ENCODE results near the gene EMP2. TPM values are rescaled to one million over a fixed set of nuclear protein-coding genes. Genes with fewer than 3 reads are reported as not detected.

The EMP2 gene
- total RNA-seq, 1 experiment from 2014 or later: not detected

DNA sequence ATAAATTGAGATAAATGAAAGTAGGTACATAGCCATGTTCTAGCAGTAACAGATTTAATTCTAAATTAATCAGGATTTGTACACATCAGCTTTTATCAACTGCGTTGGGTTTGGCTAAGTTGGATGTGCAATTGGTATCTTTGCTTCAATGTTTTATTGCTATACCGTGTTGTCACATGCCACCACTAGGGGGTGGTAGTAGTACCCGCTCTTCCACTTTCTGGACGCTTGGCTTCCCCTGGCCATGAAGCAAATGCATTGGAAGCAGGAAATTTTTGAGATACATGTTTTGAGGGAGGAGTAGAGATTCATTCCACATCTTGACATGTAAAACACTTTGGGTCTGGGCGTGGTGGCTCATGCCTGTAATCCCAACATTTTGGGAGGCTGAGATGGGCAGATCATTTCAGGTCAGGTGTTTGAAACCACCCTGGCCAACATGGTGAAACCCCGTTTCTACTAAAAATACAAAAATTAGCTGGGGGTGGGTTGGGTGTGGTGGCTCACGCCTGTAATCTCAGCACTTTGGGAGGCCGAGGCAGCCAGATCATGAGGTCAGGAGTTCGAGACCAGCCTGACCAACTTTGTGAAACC lies 58.6 kb downstream of the EMP2 start:
- Histone ChIP-seq H2AFZ (ENCODE audit: low read length) (no peak overlapping the region), H3K36me3 (ENCODE audit: insufficient read depth, low read length) (no peaks in the 10 kb centered on the region), H3K4me1 (ENCODE audit: low read length) (no peaks in the 10 kb centered on the region), H4K20me1 (ENCODE audit: insufficient read depth, low read depth, low read length) (no peaks in the 10 kb centered on the region), H3K79me2 (ENCODE audit: low read length) (no peaks in the 10 kb centered on the region), H3K9ac (ENCODE audit: low read length) (no peak overlapping the region), H3K27ac (ENCODE audit: low read length) (no peak overlapping the region), H3K4me3 (ENCODE audit: low read length) (no peak overlapping the region), H3K4me2 (ENCODE audit: low read depth, low read length, poor library complexity, severe bottlenecking) (no peak overlapping the region), H3K27me3 (ENCODE audit: low read length) (no peaks in the 10 kb centered on the region), H3K9me3 (ENCODE audit: low read length) (no peaks in the 10 kb centered on the region), H3K9me2 (replicated peaks; ENCODE audit: insufficient read depth, low read length) (no peaks in the 10 kb centered on the region)
- DNase-seq: peak; percentile 83

DNA sequence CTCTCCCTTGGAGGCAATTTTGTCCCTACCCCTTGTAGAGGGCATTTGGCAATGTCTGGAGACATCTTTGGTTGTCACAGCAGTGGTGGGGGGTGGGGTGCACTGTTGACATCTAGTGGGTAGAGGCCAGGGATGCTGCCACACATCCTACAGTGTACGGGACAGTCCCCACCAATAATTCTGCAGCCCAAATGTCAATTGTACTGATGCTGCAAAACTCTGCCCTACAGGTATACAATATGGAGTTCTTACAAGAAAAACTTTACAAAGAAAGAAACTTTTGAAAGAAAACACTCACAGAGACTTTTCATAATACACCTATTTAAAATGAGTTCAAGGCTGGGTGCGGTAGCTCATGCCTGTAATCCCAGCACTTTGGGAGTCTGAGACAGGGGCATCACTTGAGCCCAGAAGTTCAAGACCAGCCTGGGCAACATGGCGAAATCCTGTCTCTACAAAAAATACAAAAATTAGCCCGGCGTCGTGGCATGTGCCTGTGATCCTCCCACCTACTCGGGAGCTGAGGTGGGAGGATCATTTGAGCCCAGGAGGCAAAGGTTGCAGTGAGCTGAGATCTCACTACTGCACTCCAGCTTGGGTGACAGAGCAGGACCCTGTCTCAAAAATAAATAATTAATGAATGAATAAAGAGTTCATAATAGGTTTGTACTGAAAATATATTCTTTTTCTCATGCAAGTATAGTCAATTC lies 59.4 kb downstream of the EMP2 start:
- DNase-seq: no peak
- no peaks in the 10 kb centered on the region for H3K4me1 ChIP-seq (ENCODE audit: low read length)
- no peak overlapping the region for H2AFZ ChIP-seq (ENCODE audit: low read length)

DNA sequence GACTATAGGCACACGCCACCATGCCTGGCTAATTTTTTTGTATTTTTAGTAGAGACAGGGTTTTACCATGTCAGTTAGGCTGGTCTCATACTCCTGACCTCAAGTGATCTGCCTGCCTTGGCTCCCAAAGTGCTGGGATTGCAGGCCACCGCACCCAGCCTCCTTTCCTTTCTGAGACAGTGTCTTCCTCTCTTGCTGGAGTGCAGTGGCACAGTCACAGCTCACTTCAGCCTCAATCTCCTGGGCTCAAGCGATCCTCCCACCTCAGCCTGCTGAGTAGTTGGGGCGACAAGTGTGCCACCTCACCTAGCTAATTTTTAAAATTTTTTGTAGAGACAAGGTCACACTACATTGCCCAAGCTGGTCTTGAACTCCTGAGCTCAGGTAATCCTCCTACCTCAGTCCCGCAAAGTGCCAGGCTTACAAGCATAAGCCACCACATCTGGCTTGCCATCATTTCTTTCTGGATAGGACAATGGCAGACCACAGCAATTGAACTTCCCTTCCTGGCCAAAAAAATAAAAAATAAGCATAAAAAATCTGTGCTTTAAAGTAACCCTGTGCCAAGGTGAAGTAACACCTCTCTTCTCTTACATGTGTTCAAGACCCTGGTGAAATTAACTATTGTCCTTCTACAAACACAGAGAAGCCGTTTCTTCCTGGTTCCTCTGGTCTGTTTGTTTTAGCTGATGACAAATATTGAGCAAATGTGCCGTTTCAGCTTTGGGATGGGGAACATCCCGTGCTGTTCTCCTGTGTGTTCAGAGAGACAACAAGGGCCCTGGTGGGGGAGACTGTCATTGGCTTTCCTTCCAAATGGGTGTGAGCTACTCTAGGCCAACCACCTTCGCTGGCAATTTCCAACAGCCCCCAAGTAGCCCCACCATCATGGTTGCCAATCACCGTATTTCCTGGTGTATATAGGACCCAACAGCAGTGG lies 60.2 kb downstream of the EMP2 start:
- Histone ChIP-seq H3K4me2 (ENCODE audit: low read depth, low read length, poor library complexity, severe bottlenecking) (no peak overlapping the region), H3K9ac (ENCODE audit: low read length) (no peak overlapping the region), H3K36me3 (ENCODE audit: insufficient read depth, low read length) (no peaks in the 10 kb centered on the region), H3K27ac (ENCODE audit: low read length) (no peak overlapping the region), H3K4me3 (ENCODE audit: low read length) (no peak overlapping the region), H3K79me2 (ENCODE audit: low read length) (no peaks in the 10 kb centered on the region), H3K9me3 (ENCODE audit: low read length) (no peaks in the 10 kb centered on the region), H3K27me3 (ENCODE audit: low read length) (no peaks in the 10 kb centered on the region), H4K20me1 (ENCODE audit: insufficient read depth, low read depth, low read length) (no peaks in the 10 kb centered on the region), H3K4me1 (ENCODE audit: low read length) (no peaks in the 10 kb centered on the region), H3K9me2 (replicated peaks; ENCODE audit: insufficient read depth, low read length) (no peaks in the 10 kb centered on the region), H2AFZ (ENCODE audit: low read length) (no peak overlapping the region)
- no peak for DNase-seq

More for the DNA sequence above, 59.4 kb downstream of the EMP2 start:
- no peaks in the 10 kb centered on the region for H3K9me3 ChIP-seq (ENCODE audit: low read length)
- H3K79me2 ChIP-seq (ENCODE audit: low read length): no peaks in the 10 kb centered on the region
- H3K9me2 ChIP-seq (replicated peaks; ENCODE audit: insufficient read depth, low read length): no peaks in the 10 kb centered on the region
- H3K27me3 ChIP-seq (ENCODE audit: low read length): no peaks in the 10 kb centered on the region
- no peaks in the 10 kb centered on the region for H3K36me3 ChIP-seq (ENCODE audit: insufficient read depth, low read length)
- no peak overlapping the region for H3K4me2 ChIP-seq (ENCODE audit: low read depth, low read length, poor library complexity, severe bottlenecking)
- no peak overlapping the region for H3K4me3 ChIP-seq (ENCODE audit: low read length)
- no peaks in the 10 kb centered on the region for H4K20me1 ChIP-seq (ENCODE audit: insufficient read depth, low read depth, low read length)
- H3K27ac ChIP-seq (ENCODE audit: low read length): no peak overlapping the region
- H3K9ac ChIP-seq (ENCODE audit: low read length): no peak overlapping the region

DNA sequence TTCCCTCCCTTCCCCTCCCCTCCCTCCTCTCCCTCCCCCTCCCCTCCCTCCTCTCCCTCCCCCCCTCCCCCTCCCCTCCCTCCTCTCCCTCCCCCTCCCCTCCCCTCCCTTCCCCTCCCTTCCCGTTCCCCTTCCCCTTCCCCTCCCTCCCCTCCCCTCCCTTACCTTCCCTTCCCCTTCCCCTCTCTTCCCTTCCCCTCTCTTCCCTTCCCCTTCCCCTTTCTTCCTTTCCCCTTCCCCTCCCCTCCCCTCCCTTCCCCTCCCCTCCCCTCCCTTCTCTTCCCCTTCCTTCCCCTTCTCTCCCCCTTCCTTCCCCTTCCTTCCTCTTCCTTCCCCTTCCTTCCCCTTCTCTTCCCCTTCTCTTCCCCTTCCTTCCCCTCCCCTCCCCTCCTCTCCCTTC lies 61.1 kb downstream of the EMP2 start:
- H3K4me2 ChIP-seq (ENCODE audit: low read depth, low read length, poor library complexity, severe bottlenecking): no peak overlapping the region
- no peaks in the 10 kb centered on the region for H3K36me3 ChIP-seq (ENCODE audit: insufficient read depth, low read length)

DNA sequence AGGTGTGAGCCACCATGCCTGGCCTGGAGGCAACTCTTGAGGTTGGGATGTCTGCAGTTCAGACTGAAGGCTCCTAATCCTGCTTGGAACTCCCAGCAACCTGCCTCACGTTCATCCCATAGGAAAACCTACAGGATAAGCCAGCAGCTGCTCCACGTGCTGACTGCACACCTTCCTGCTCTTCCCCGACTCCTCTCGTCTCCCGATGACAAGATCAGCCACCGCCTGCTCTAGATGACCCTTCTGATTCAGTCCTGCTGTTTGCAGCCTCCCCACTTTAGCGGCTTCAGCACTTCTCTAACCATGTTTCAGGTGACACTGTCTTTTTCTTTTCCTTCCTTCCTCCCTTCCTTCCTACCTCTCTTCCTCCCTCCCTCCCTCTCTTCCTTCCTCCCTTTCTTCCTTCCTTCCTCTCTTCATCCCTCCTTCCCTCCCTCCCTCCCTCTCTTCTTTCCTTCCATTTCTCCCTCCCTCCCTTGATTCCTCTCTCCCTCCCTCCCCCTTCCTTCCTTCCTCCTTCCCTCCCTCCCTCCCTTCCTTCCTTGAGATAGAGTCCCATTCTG lies 61.8 kb downstream of the EMP2 start:
- Histone ChIP-seq H2AFZ (ENCODE audit: low read length) (no peak overlapping the region), H3K4me2 (ENCODE audit: low read depth, low read length, poor library complexity, severe bottlenecking) (no peak overlapping the region), H3K27me3 (ENCODE audit: low read length) (no peaks in the 10 kb centered on the region), H3K4me1 (ENCODE audit: low read length) (no peaks in the 10 kb centered on the region), H3K4me3 (ENCODE audit: low read length) (no peak overlapping the region), H3K9me3 (ENCODE audit: low read length) (no peaks in the 10 kb centered on the region), H3K27ac (ENCODE audit: low read length) (no peak overlapping the region), H3K9ac (ENCODE audit: low read length) (no peak overlapping the region), H3K36me3 (ENCODE audit: insufficient read depth, low read length) (no peaks in the 10 kb centered on the region), H4K20me1 (ENCODE audit: insufficient read depth, low read depth, low read length) (no peaks in the 10 kb centered on the region), H3K79me2 (ENCODE audit: low read length) (no peaks in the 10 kb centered on the region), H3K9me2 (replicated peaks; ENCODE audit: insufficient read depth, low read length) (no peaks in the 10 kb centered on the region)
- DNase-seq: no peak

More for the DNA sequence above, 61.1 kb downstream of the EMP2 start:
- Histone ChIP-seq H3K27me3 (ENCODE audit: low read length) (no peaks in the 10 kb centered on the region), H4K20me1 (ENCODE audit: insufficient read depth, low read depth, low read length) (no peaks in the 10 kb centered on the region), H3K9me2 (replicated peaks; ENCODE audit: insufficient read depth, low read length) (no peaks in the 10 kb centered on the region), H3K9ac (ENCODE audit: low read length) (no peak overlapping the region), H3K9me3 (ENCODE audit: low read length) (no peaks in the 10 kb centered on the region), H3K27ac (ENCODE audit: low read length) (no peak overlapping the region), H3K4me1 (ENCODE audit: low read length) (no peaks in the 10 kb centered on the region), H2AFZ (ENCODE audit: low read length) (no peak overlapping the region), H3K4me3 (ENCODE audit: low read length) (no peak overlapping the region), H3K79me2 (ENCODE audit: low read length) (no peaks in the 10 kb centered on the region)
- no peak for DNase-seq

DNA sequence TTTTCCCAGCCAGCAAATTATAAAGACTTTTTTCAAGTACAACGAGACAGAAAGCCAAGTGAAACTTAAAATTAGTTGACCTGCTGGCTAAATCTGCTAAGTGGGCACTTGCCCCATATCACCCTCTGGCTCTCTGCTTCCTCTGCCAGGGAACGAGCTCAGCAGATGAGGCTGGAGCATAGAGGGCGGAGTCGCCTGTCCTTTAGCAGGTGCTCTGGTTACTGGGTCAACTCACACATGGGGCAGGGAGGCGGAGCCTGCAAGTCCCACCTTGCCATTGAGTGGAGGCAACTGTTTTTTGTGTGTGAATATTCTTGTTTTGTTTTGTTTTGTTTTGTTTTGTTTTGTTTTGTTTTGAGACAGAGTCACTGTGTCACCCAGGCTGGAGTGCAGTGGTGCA lies 62.5 kb downstream of the EMP2 start:
- H3K79me2 ChIP-seq (ENCODE audit: low read length): no peaks in the 10 kb centered on the region
- no peaks in the 10 kb centered on the region for H3K4me1 ChIP-seq (ENCODE audit: low read length)
- H3K4me2 ChIP-seq (ENCODE audit: low read depth, low read length, poor library complexity, severe bottlenecking): no peak overlapping the region
- no peaks in the 10 kb centered on the region for H3K27me3 ChIP-seq (ENCODE audit: low read length)
- no peak overlapping the region for H3K4me3 ChIP-seq (ENCODE audit: low read length)
- no peak overlapping the region for H2AFZ ChIP-seq (ENCODE audit: low read length)
- DNase-seq: no peak
- H3K9me2 ChIP-seq (replicated peaks; ENCODE audit: insufficient read depth, low read length): no peaks in the 10 kb centered on the region
- no peak overlapping the region for H3K27ac ChIP-seq (ENCODE audit: low read length)
- no peaks in the 10 kb centered on the region for H3K36me3 ChIP-seq (ENCODE audit: insufficient read depth, low read length)
- H4K20me1 ChIP-seq (ENCODE audit: insufficient read depth, low read depth, low read length): no peaks in the 10 kb centered on the region
- no peaks in the 10 kb centered on the region for H3K9me3 ChIP-seq (ENCODE audit: low read length)
- H3K9ac ChIP-seq (ENCODE audit: low read length): no peak overlapping the region

DNA sequence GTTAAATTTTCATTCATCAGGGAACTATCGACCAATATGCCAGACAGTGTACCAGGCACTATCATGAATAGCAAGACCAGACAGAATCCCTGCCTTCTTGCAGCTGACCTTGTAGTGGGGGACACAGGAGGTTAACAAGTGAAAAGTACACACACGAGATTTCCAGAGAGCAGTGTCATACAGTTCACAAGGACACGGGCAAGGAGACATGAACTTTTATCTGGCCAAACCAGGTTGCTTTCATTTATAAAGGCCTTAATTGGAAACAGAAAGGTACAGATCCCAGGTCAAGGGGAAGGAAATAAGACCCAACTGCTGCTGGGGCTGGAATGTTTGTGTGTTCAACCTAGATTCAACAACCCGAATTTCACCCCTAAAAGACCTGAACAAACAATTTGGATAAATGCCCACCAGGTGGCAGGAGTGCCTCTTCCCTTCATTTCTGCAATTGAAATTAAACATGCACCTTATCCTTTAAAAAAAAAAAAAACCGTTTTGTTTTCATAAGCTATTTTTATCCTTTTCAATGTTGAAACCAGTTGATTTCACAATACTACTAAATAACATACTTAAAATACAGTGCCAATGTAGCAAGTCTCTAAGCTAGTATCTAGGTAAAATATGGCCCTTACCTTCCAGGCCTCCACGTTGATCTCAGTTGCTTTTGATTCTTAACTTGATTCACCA lies 65.9 kb downstream of the EMP2 start:
- Histone ChIP-seq H3K27ac (ENCODE audit: low read length) (no peak overlapping the region), H3K79me2 (ENCODE audit: low read length) (no peaks in the 10 kb centered on the region), H3K4me1 (ENCODE audit: low read length) (peaks cover 14% of the 10 kb centered on the region), H3K27me3 (ENCODE audit: low read length) (no peaks in the 10 kb centered on the region), H3K4me3 (ENCODE audit: low read length) (no peak overlapping the region), H3K4me2 (ENCODE audit: low read depth, low read length, poor library complexity, severe bottlenecking) (no peak overlapping the region), H2AFZ (ENCODE audit: low read length) (no peak overlapping the region), H3K9ac (ENCODE audit: low read length) (no peak overlapping the region), H3K36me3 (ENCODE audit: insufficient read depth, low read length) (no peaks in the 10 kb centered on the region), H3K9me2 (replicated peaks; ENCODE audit: insufficient read depth, low read length) (no peaks in the 10 kb centered on the region), H4K20me1 (ENCODE audit: insufficient read depth, low read depth, low read length) (no peaks in the 10 kb centered on the region), H3K9me3 (ENCODE audit: low read length) (no peaks in the 10 kb centered on the region)
- peak; percentile 85 for DNase-seq
